ENCODE data around the gene PRKCE. TPM values are rescaled to one million over a fixed set of nuclear protein-coding genes. Genes with fewer than 3 reads are reported as not detected.
"Not testable (repeated sequence)": the region's sequence is repeated elsewhere in the genome, so short reads cannot be mapped to it uniquely, and the experiment has no call there.

The PRKCE gene
- total RNA-seq, 1 donor from 2014 or later, result 19.3 TPM

GRCh38 chr2:45699032-45699658 is 47.7 kb downstream of the PRKCE start:
- no peak for DNase-seq

GRCh38 chr2:45700407-45701013 is 49.0 kb downstream of the PRKCE start:
- no peak for DNase-seq

- no peak for DNase-seq
Measured at GRCh38 chr2:45705233-45705632, 53.8 kb downstream of the PRKCE start.

- peak; percentile 14 for DNase-seq
Measured at GRCh38 chr2:45706033-45706432, 54.6 kb downstream of the PRKCE start.

- DNase-seq, result peak; percentile 37
Measured at GRCh38 chr2:45707006-45707405, 55.5 kb downstream of the PRKCE start.

GRCh38 chr2:45707661-45708060 is 56.2 kb downstream of the PRKCE start:
- DNase-seq, result no peak

- no peak for DNase-seq
Measured at GRCh38 chr2:45708501-45708900, 57.0 kb downstream of the PRKCE start.

- DNase-seq, result no peak
Measured at GRCh38 chr2:45709137-45709536, 57.7 kb downstream of the PRKCE start.

GRCh38 chr2:45710468-45710867 is 59.0 kb downstream of the PRKCE start:
- DNase-seq, result no peak

- no peak for DNase-seq
Measured at GRCh38 chr2:45711224-45711623, 59.7 kb downstream of the PRKCE start.

- DNase-seq, result no peak
Measured at GRCh38 chr2:45712570-45712969, 61.1 kb downstream of the PRKCE start.

- no peak for DNase-seq
Measured at GRCh38 chr2:45713136-45713535, 61.7 kb downstream of the PRKCE start.

- no peak for DNase-seq
Measured at GRCh38 chr2:45713591-45713990, 62.1 kb downstream of the PRKCE start.

- no peak for DNase-seq
Measured at GRCh38 chr2:45714679-45715078, 63.2 kb downstream of the PRKCE start.

- DNase-seq, result no peak
Measured at GRCh38 chr2:45715601-45716379, 64.3 kb downstream of the PRKCE start.

GRCh38 chr2:45716432-45716831 is 65.0 kb downstream of the PRKCE start:
- DNase-seq, result not testable (repeated sequence)

GRCh38 chr2:45716915-45717314 is 65.4 kb downstream of the PRKCE start:
- DNase-seq, result no peak

GRCh38 chr2:45720210-45720609 is 68.7 kb downstream of the PRKCE start:
- no peak for DNase-seq

GRCh38 chr2:45721150-45721549 is 69.7 kb downstream of the PRKCE start:
- DNase-seq, result no peak

GRCh38 chr2:45722477-45722876 is 71.0 kb downstream of the PRKCE start:
- DNase-seq, result no peak

GRCh38 chr2:45723857-45724256 is 72.4 kb downstream of the PRKCE start:
- DNase-seq, result no peak

- no peak for DNase-seq
Measured at GRCh38 chr2:45724335-45724734, 72.9 kb downstream of the PRKCE start.

- DNase-seq, result no peak
Measured at GRCh38 chr2:45725731-45726130, 74.3 kb downstream of the PRKCE start.

GRCh38 chr2:45726188-45726587 is 74.7 kb downstream of the PRKCE start:
- no peak for DNase-seq

Data from skin of body (tissue), 2 donors.